Stimulated activated CD4-positive, alpha-beta T cell treated with anti-CD3 and anti-CD28 coated beads, TNF-alpha, amount 100 ng/mL, for 24 hours (primary cell): Measurements from ENCODE around the gene MYH10.

Experiments used
- DNase-seq, 3 experiments: peaks; one replicate each; pipeline ENCODE4 v3.0.0-alpha.2; 2020; ENCODE audit warnings: low read depth in 3 of 3

Gene MYH10

GRCh38 chr17:8494506-8495111 is 135.9 kb downstream of the MYH10 start:
- DNase-seq, result no peak

- no peak for DNase-seq
Measured at GRCh38 chr17:8494021-8494420, 136.5 kb downstream of the MYH10 start.

DNA sequence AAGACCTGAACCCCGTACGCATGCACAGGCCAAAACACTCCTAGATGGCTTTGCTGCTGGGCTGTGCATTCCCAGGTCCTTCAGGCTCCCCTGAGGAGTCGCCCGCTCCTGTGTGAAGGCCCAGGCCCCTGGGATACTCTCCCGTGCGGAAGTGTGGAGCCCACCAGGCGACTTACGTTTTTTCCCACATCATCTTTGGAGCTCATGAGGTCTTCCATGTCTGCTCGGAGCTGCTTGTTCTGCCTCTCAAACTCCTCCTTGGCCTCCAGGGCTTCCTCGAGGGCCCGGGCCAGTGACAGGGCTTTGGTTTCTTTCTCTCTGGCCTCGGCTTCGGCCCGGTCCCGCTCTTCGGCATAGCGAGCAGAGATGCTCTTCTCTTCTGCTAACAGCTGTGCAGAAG is 138.4 kb downstream of the MYH10 start:
- no peak for DNase-seq

DNA sequence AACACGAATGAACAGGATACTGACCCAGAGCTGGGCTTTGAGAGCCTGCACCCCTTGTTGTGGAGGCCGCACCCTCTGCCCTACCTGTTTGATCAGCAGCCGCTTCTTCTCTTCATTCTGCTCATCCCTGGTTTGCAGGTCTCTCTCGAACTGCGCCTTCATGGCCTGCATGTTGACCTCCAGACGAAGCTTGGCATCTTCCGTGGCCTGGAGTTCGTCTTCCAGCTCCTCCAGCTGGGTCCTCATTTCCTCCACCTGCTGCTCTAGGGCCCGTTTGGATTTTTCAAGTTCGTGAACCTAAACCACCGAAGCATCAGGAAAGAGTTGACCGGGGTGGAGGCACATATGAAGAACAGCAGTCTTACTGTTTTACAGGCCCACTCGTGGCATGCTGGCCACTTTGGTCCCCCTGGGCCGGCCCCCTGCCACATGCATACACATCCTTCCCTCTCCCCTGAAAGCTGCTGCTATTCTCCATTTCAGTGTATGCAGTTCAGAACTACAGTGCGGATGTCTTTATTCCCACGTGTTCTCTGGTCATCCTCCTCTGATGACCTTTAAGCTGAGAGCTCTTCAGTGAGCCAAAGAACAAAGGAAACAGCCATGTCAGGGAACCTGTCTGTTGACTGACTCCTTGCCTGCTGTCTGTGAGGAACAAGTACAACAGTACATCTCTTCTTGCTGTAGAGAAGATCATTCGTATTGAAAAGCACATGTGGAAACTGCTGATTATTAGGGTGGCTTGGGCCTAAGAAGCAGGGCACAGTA is 140.1 kb downstream of the MYH10 start:
- DNase-seq, result no peak

- no peak for DNase-seq
Measured at GRCh38 chr17:8489841-8490240, 140.7 kb downstream of the MYH10 start.

DNA sequence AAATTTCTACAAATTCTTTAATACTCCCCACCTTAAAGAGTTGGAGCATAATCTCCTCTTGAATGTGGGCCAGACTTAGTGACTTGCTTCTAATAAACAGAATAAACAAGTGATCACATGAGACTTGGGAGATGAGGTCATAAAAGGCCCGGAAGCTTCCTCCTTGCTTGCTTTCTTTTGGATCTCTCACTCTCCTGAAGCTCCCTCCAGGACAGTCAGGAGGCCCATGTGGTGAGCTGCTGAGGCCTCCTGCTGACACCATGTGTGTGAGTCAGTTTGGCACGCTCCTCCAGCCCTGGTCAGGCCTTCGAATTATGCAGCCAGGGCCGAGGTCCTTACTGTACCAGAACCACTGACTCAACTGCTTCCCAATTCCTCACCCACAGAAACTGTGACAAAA is 141.6 kb downstream of the MYH10 start:
- no peak for DNase-seq

DNA sequence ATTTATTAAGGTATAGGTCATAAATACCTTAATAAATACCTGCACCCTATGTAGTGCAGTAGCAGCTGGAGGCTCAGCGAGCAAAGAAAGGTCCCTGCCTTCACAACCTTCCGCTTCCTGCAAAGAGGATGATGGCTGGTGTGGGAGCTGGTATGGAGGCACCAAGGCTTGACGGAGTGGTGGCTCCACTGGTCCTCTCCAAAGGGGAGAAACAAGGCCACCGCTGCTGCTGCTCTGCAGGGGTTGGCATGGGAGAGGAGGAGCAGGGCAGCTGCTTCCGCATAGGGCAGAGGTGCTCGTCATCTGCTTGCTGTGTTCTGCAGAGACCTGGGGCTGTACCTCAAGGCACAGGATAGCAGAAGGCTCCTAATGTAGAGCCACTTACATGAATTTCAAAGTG is 142.0 kb downstream of the MYH10 start:
- DNase-seq, result no peak

DNA sequence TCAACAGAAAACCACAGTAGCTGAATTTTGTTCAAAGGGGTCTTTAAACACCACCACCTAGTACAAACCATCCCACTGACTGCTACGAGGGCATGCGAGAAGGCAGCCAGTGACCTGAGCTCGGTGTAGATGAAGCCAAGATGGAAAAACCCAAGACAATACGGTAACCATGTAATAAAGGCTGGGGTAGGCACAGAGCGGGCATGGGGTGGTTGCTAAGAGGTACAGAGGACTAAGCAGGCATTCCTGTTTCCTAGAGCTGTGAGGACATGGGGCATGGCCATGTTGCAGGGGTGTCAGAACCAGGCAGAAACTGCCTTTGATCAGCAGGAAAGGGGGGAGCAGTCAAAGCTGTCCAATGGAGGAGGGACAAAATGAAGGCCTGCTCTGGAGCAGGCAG is 142.8 kb downstream of the MYH10 start:
- DNase-seq, result no peak

DNA sequence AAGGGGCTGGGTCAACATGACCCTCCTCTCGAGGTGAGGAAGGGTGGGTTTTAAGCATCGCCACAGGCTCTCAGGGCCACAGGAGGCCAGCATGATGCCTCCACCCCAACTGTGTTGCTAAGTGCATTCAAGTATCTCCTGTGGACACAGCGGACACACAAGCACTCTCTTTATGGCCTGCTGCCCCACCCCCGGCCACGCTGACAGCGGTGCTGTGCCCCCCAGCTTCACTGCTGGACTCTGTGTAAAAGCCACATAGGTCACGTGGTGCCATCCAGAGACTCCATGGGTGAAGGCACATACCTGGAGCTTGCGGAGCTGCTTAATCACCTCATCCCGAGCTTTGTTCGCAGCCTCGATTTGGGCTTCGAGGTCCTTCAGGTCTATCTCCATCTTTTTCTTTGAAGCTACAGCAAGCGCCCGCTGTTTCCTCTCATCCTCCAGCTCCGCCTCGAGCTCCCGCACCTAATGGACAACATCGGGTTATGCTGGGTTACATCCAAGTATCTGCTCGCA is 143.3 kb downstream of the MYH10 start:
- DNase-seq, result no peak

DNA sequence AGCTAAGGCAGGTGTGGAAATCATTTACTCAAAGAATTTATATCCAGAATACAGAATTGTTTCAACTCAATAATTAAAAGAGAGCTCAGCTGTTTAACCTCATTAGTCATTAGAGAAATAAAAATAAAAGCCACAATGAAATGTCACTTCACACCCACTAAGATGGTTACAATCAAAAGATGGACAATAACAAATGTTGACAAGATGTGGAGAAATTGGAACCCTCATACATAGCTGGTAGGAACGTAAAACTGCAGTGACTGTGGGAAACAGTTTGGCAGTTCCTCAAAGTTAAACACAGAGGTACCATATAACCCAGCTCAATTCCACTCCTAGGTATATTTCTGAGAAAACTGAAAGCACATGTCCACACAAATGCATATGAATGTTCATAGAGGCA is 145.0 kb downstream of the MYH10 start:
- no peak for DNase-seq

DNA sequence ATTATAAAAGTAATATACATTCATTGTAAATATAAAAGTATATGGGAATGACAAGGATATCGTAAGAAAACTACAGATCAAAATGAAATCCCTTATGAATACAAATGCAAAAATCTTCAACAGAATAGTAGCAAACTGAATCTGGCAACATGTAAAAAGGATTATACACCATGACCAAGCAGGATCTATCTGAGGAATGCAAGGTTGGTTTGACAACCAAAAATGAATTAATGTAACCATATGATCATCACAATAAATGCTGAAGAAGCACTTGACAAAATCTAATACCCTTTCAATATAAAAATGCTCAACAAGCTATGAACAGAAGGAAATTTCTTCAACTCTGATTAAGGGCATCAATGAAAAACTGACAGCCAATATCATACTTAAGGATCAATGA is 146.1 kb downstream of the MYH10 start:
- DNase-seq, result no peak

GRCh38 chr17:8482546-8482945 is 148.0 kb downstream of the MYH10 start:
- no peak for DNase-seq

- DNase-seq, result no peak
Measured at GRCh38 chr17:8481703-8482102, 148.8 kb downstream of the MYH10 start.

GRCh38 chr17:8481089-8481488 is 149.4 kb downstream of the MYH10 start:
- no peak for DNase-seq

DNA sequence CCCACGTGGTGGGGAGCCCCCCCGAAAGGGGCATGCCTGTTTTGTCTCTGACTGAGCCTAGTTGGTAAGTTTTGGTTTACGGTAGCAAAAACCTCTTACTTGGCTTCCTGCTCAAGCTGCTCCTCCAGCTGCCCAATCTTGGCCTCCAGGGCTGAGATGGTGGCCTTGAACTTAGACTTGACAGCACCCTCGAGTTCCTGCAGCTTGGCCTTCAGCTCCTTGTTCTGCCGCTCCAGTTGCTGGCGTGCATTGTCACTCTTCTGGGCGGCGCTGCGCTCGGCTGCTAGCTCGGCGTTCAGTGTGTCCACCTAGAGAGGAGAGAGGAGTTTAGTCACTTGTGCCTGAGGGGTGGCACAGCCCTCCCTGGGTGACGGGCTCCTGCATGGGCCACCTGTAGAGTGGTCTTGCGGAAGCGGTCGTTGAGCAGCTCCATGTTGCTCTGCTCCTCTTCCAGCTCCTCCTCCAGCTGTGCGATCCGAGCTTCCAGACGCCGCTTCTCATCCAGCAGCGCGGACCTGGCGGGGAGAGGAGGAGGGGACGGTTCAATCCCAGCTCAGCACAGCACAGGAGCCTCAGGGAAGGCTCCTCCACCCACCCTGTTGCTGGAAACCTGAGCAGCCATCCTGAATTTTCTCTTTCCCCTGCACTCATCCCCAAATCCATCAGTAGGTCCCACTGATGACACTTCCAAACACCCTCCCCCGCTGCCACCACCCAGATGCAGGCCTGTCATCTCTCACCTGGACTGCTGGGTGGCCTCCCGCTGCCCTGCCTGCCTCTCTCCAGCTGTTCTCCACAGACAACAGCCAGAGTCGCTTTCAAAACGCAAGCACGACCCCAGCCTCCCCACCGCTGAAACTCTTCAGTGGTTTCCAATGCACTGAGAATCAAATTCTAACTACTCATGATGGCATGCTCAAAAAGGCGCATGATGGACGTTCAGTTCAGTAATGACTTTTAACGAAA is 150.2 kb downstream of the MYH10 start:
- DNase-seq, result no peak

GRCh38 chr17:8479431-8479947 is 151.0 kb downstream of the MYH10 start:
- no peak for DNase-seq

DNA sequence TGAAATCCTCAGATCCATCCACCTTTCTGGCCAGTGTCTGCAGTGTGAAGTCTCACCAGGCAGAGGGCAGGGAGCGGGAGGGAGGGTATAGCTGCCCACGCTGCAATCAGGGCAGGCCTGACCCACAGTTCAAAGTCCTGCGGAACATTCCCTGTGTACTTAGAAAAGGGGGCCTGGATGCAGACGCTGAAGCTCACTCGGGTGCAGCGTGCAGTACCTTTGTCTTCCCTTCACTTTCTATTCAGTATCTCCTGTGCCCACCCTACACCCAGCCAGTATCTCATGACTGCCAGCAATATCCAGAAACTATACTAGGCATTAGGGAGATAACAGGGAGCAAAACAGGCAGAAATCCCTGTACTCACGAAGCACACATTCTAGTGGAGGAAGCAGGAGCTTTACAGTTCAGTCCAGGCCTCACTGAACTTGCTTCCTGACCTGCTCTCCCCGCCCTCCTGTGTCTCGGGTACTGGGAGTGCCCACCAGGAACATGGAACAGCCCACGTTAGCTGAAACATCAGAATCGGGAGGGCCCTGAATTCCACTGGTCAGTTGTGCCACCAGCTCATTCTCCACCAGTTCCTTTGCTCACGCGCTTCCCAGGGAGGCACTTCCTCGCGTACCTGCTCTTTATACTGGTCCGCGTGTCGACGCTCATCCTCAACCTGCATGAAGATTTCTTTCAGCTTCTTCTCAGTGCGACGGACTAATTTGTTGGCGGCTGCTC is 152.6 kb downstream of the MYH10 start:
- DNase-seq, result no peak

DNA sequence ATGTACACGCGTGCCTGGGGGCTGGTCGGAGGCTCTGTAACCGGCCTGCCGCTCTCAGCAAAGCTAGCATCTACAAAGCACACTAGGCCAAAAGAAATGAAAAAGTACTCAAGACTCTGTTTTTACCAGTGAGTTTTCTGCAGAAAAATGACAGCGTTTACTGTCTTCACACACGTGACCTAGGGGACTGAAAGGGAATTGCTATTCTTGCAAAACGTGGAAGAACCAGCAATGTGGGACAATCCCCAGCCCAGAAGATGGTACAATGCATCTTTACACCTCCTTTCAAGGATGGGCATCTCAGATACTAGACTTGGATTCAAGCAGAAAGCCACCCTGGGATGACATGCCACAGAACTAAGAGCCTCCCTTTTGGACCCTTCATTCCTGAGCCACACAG is 153.4 kb downstream of the MYH10 start:
- no peak for DNase-seq

GRCh38 chr17:8476741-8477140 is 153.8 kb downstream of the MYH10 start:
- DNase-seq, result no peak

DNA sequence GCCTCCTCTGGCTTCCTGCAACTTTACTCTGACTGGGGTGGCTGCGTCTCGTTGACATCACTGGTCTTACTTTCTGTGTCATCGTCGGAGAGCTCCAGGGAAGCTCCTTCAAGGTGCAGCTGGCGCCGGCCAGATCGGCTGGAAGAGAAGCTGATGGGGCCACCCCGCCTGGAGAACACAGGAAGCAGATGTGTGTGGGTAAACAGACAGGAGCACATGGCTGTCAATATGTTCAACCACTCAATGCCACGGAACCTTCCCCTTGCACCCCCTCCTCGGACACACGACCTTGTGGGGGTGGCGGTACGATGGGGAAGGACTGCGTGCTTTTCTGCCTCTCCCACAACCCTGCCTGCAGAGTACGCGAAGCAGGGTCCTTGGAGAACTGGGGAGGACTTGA is 154.7 kb downstream of the MYH10 start:
- DNase-seq, result no peak

DNA sequence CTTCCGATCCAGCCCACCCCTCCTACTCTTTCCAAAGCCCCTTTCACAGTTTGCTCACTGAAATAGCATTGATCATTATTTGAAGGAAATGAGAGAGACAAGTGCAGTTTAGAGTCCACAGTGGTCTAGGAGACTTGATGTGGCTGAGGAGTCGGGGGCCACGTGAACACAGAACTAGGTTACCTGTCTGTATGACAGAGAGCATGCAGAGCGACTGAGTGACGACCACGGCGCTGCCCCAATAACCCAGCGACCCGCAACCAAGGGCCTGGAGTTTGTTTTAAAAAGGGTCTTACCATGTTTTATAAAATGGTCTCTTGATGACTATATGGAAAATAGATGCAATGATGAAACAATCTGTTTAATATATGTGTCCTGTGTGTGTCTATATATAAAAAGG is 155.3 kb downstream of the MYH10 start:
- no peak for DNase-seq
